Measurements from ENCODE around the gene MCF2.

Gene MCF2

DNA sequence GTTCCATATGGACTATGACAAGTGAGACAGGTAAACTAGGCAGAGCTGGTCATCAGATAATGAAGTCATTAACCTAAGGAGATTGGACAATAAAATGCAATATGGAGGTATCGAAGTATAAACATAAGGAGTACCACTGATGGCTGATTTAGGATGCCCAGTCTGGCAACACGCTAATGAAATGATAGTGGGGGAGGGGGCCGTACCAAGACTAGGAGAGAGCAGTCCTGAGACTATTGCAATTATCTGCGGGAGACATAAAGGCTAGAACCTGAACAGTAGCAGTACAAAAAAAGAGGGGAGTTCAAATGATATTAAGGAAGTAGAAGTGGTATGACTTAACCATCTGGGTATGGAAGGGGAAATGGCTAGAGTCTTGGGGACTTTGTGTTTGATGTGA is 175.1 kb downstream of the MCF2 start:
- TF ChIP-seq, protein P1, sequence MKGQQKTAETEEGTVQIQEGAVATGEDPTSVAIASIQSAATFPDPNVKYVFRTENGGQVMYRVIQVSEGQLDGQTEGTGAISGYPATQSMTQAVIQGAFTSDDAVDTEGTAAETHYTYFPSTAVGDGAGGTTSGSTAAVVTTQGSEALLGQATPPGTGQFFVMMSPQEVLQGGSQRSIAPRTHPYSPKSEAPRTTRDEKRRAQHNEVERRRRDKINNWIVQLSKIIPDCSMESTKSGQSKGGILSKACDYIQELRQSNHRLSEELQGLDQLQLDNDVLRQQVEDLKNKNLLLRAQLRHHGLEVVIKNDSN (IDR thresholded peaks at IDR 0.05), result no peak
- TF ChIP-seq MAX (IDR thresholded peaks at IDR 0.05) (no peak), ZBTB7A (IDR thresholded peaks at IDR 0.05; ENCODE audit: low read depth) (no peak), EP300 (IDR thresholded peaks at IDR 0.05; ENCODE audit: borderline replicate concordance) (no peak), NFIC (IDR thresholded peaks at IDR 0.05) (no peak), RAD21 (IDR thresholded peaks at IDR 0.05; ENCODE audit: low read depth) (no peak), REST (IDR thresholded peaks at IDR 0.05; ENCODE audit: low read depth) (no peak), YY1 (IDR thresholded peaks at IDR 0.05; ENCODE audit: low read depth) (no peak), EGR1 (IDR thresholded peaks at IDR 0.05) (no peak), FOXM1 (IDR thresholded peaks at IDR 0.05; ENCODE audit: borderline replicate concordance, low read depth) (no peak), TEAD4 (IDR thresholded peaks at IDR 0.05) (no peak), TCF12 (IDR thresholded peaks at IDR 0.05; ENCODE audit: low read depth) (no peak), TAF1 (IDR thresholded peaks at IDR 0.05; ENCODE audit: low read depth) (no peak), CEBPB (IDR thresholded peaks at IDR 0.05) (no peak), CREB1 (IDR thresholded peaks at IDR 0.05; ENCODE audit: low read depth) (no peak)
